ENCODE data around the gene RPL29. TPM values are rescaled to one million over a fixed set of nuclear protein-coding genes. Genes with fewer than 3 reads are reported as not detected.

The RPL29 gene
- total RNA-seq, 1 experiment from 2014 or later: 609 TPM

- no peak for DNase-seq (ENCODE audit: low spot score)
Observed at GRCh38 chr3:52026041-52026440, 30.3 kb upstream of the RPL29 start.

- DNase-seq (ENCODE audit: low spot score): no peak
Observed at GRCh38 chr3:52025453-52025852, 29.8 kb upstream of the RPL29 start.

- DNase-seq (ENCODE audit: low spot score): no peak
Observed at GRCh38 chr3:52024765-52025452, 29.2 kb upstream of the RPL29 start.

- no peak for DNase-seq (ENCODE audit: low spot score)
Observed at GRCh38 chr3:52023860-52024764, 28.4 kb upstream of the RPL29 start.

GRCh38 chr3:52023101-52023770 is 27.5 kb upstream of the RPL29 start:
- no peak for DNase-seq (ENCODE audit: low spot score)

GRCh38 chr3:52022323-52023100 is 26.8 kb upstream of the RPL29 start:
- DNase-seq (ENCODE audit: low spot score): no peak

- no peak for DNase-seq (ENCODE audit: low spot score)
Observed at GRCh38 chr3:52021489-52022268, 26.0 kb upstream of the RPL29 start.

- DNase-seq (ENCODE audit: low spot score): no peak
Observed at GRCh38 chr3:52020796-52021195, 25.1 kb upstream of the RPL29 start.

GRCh38 chr3:52019352-52020080 is 23.8 kb upstream of the RPL29 start:
- DNase-seq (ENCODE audit: low spot score): no peak

GRCh38 chr3:52018319-52019000 is 22.8 kb upstream of the RPL29 start:
- no peak for DNase-seq (ENCODE audit: low spot score)

GRCh38 chr3:52017586-52017985 is 21.9 kb upstream of the RPL29 start:
- DNase-seq (ENCODE audit: low spot score): no peak

- DNase-seq (ENCODE audit: low spot score): no peak
Observed at GRCh38 chr3:52015438-52016228, 19.9 kb upstream of the RPL29 start.

- no peak for DNase-seq (ENCODE audit: low spot score)
Observed at GRCh38 chr3:52014613-52015012, 18.9 kb upstream of the RPL29 start.

GRCh38 chr3:52013802-52014598 is 18.3 kb upstream of the RPL29 start:
- DNase-seq (ENCODE audit: low spot score): no peak

- no peak for DNase-seq (ENCODE audit: low spot score)
Observed at GRCh38 chr3:52012699-52013098, 17.0 kb upstream of the RPL29 start.

- no peak for DNase-seq (ENCODE audit: low spot score)
Observed at GRCh38 chr3:52010431-52010830, 14.7 kb upstream of the RPL29 start.

- DNase-seq (ENCODE audit: low spot score): no peak
Observed at GRCh38 chr3:52007291-52007690, 11.6 kb upstream of the RPL29 start.

GRCh38 chr3:52006820-52007133 is 11.1 kb upstream of the RPL29 start:
- no peak for DNase-seq (ENCODE audit: low spot score)
